GM19023 (cell line): Measurements from ENCODE around the gene NRG2.

Source experiments
- ATAC-seq: cut with Tn5 transposase; IDR thresholded peaks from one replicate; pipeline ENCODE4 v1.9.1; 2021; ENCODE audit warnings: mild to moderate bottlenecking, moderate library complexity; ENCODE audit not compliant: unreplicated experiment

NRG2 gene

DNA sequence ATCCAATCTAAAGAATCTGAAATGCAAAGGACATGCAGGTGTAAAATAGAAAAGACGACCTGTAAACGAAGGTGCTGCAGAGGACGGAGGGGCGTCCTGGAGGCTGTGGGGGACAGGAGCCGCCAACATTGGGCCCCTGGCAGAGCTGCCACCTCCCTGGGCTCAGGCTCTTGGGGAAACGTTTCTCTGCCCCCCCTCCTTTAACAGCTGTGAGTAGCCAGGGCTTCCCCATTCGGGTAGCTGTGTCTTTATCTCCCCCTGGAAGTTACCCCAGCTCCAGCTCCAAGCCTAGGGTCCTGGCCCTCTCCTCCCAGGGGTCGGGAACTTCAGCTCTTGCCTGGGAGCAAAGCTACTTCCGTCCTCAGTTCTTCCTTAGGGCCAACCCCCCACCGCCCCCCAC is 196.0 kb downstream of the NRG2 start:
- ATAC-seq: no peak

- no peak for ATAC-seq
Measured at GRCh38 chr5:139845846-139846681, 197.0 kb downstream of the NRG2 start.

DNA sequence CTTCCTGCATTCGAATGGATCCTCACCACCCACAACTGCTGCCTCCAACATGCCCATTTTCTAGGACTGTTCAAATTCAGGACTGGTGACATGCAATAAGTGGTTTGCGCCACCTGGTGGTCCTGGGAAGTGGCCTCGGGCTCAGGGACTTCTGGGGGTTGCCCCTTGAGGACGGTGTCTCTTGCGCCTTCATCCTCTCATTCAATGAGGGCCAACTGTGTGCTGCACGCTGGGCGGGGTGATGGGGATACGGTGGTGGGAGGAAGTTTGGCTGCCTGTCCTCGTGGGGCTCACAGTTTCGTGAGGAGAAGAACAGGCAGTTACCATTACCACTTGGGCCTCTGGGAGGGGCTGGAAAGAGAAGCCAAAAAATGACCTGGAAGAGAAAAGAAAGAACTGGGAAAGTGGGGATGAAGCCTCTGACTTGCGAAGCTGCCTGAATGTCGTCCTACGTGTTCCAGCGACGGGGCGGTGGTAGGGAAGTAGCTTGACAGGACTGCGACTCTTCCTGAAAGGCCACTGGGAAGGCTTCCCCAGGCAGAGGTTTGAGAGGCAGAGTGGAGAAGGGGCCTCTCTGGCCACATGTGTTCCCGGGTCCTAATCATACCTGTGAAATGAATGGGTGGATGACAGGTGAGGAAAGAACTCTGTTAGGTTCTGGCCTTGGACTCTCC is 198.5 kb downstream of the NRG2 start:
- peak; percentile 37 for ATAC-seq

DNA sequence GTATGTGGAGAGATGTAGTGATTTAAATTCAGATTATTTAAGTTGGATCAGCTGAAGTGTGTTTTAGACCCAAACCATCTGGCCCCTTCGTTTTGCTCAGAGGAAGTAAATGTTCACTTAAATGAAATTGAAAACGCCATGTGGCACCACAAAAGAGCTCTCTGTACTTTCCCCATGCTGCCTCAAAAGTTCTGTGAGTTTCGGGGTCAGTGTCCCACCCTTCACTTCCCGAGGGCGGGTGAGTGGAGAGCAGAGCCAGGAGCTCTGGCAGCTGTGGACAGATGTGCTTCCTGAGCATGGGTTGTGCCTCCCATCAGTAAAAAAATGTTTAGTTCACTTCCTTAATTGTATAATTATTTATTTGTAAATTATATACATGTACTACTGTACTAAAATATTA is 199.1 kb downstream of the NRG2 start:
- no peak for ATAC-seq

- no peak for ATAC-seq
Measured at GRCh38 chr5:139842321-139842720, 200.8 kb downstream of the NRG2 start.

GRCh38 chr5:139841549-139841948 is 201.6 kb downstream of the NRG2 start:
- no peak for ATAC-seq

- no peak for ATAC-seq
Measured at GRCh38 chr5:139839918-139840317, 203.2 kb downstream of the NRG2 start.

- ATAC-seq: no peak
Measured at GRCh38 chr5:139839232-139839815, 203.8 kb downstream of the NRG2 start.

GRCh38 chr5:139838381-139839197 is 204.5 kb downstream of the NRG2 start:
- ATAC-seq: no peak

DNA sequence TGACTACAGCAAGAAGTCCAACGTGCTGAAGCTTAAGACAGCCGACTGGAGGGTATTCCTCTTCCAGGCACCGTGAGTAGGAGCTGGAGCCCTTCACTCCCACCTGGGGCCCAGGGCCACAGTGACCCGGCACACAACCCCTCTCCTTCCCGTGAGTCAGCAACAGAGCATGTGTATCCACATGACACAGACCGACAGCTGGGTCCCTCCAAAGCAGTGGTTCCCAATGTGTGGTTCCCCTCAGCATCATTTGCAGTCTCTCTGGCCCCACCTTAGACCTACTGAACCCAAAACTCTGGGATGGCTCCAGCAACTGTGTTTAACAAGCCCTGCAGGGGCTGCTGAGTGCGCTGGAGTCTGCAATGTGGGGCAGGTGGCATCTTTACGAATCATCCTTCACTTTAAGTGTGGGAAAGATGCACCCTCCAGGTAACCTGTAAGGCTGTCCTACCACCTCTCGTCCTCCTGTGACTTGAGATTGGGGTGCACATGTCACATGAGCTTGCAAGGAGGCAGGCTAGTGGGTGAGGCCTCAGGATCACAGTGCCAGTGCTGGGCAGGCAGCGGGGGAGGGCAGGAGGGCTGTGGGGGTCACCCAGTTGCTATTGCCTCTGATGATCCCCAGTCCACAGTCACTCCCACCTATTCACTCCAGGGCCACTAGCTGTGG is 205.3 kb downstream of the NRG2 start:
- ATAC-seq: no peak

DNA sequence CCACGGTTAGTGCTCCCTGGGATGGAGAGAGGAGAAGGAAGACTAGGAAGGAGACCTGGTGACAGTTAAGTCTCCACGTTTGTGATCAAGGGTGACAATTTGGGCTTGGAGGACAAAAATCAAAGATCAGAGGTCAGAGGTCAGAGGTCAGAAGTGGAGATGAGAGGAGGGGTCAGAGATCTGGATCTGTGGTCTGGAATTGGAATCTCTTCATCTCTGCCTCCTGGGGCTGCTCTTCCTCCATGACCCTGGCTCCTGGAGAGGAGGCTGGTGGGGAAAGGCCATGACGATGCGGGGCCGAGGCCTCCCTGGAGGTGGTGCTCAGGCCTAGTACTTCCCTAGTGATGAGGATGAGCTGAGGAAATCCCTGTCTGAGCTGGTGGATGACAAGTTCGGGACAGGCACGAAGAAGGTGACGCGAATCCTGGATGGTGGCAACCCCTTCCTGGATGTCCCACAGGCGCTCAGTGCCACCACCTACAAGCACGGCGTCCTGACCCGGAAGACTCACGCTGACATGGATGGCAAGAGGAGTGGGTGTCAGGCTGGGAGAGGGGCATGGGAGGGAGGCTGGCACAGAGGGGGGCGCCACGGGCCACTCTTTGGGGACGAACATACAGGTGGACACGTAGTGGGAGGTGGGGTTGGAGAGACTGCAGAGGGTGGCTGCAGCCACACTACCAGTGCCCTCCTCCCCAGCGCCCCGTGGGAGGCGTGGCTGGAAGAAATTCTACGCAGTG is 206.5 kb downstream of the NRG2 start:
- ATAC-seq: no peak

DNA sequence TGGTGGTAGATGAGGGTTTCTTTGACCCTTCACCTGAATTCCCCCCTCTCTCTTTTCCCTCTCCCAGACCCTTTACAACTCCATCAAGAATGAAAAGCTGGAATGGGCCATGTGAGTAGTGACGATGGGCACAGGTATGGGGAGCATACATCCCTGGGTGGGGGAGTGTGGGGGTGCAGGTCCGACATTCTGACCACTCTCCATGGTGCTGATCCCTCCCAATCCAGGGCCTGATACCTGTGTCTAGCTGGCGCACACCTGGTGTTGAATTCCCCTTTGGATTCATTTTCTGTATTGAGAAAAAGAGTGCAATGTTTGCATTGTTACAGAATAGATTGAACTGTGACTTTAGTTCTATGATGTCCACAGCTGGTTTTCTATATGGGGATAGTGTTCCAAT is 207.4 kb downstream of the NRG2 start:
- ATAC-seq: no peak

GRCh38 chr5:139833525-139833924 is 209.6 kb downstream of the NRG2 start:
- no peak for ATAC-seq

- no peak for ATAC-seq
Measured at GRCh38 chr5:139831624-139832023, 211.5 kb downstream of the NRG2 start.

- ATAC-seq: no peak
Measured at GRCh38 chr5:139829471-139829870, 213.6 kb downstream of the NRG2 start.

DNA sequence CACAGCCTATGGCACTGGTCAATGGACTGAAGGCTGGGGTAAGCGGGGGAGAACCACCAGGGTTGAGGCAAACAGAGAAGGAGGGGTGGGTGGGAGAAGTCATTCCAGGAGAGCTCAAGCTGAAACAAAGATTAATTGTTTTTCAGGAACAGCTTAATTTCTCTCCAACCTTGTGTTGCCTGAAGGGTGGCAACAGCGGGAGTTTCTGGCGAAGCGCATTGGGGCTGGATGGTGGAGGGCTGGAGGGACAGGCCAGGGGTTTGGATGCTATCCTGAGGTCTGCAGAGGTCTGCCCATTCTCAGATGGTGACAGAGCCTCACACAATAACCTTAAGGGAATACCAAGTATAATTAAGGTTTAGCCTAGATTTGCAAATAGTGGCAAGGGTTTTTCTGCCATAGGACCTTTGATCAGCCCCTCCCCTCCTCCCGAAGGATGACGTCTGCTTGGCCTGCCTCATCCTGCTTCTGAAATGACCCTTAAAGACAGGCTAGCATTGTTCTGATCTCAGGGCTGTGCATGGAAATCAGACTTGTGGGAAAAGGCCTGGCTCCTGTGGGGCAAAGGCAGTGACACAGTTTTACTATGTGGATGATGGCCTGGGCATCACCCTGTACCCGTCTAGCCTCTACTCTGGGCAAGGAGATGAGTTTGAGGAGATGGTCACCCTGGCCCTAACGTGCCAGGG is 214.7 kb downstream of the NRG2 start:
- no peak for ATAC-seq

DNA sequence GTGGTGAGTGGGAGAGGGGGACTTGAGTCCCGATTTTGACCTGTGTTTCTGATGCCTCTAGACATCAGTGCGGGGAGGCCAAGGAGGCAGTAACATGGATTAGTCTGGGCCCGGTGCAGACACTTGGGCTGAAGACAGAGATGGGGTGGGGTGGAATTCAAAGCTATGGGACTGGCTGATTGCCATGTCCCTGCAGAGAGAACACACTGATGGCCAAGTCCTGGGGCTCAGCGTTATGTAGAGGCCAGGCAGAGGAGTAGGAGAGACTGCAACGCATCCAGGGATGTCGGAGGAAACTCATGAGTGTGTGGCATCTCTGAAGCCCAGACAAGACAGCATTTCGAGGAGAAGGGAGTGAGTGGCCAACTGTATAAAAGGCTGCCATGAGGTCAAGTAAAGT is 217.4 kb downstream of the NRG2 start:
- ATAC-seq: no peak

- no peak for ATAC-seq
Measured at GRCh38 chr5:139823757-139824355, 219.2 kb downstream of the NRG2 start.
